Right kidney (tissue), 9 donors: Measurements from ENCODE around the gene ZNF341.
"Not testable (repeated sequence)": the region's sequence is repeated elsewhere in the genome, so short reads cannot be mapped to it uniquely, and the experiment has no call there.

Experiments
- DNase-seq: peaks from one replicate; pipeline ENCODE4 v3.0.0-alpha.2; 2016
- long read RNA-seq, 8 donors: transcript quantifications; one replicate each; lab custom pipeline, GENCODE V29; 2026

Gene ZNF341
- long read RNA-seq, donor 1, partial matches to known transcripts, result 11 of 11 reads
- long read RNA-seq, donor 1, other reads (novel, unspliced or antisense), result 0 of 11 reads
- long read RNA-seq, donor 2, result 0 reads
- long read RNA-seq, donor 3, result 0 reads
- long read RNA-seq, donor 4, result 0 reads
- long read RNA-seq, donor 5, partial matches to known transcripts, result 0 of 1 reads
- long read RNA-seq, donor 5, other reads (novel, unspliced or antisense), result 0 of 1 reads
- long read RNA-seq, donor 6, result 0 reads
- long read RNA-seq, donor 7, result 0 reads
- long read RNA-seq, donor 8, result 0 reads

GRCh38 chr20:33731693-33732165, at the start of gene ZNF341:
Gene ZNF341 (plus strand): TSS chr20:33731996. CDS start chr20:33732022, 26 bp downstream.
- peak; percentile 88 for DNase-seq

- no peak for DNase-seq
Measured at GRCh38 chr20:33684533-33685327, 47.1 kb upstream of the ZNF341 start.

GRCh38 chr20:33685328-33686099, 46.3 kb upstream of the ZNF341 start:
- DNase-seq, result no peak

- peak; percentile 61 for DNase-seq
Measured at GRCh38 chr20:33686100-33686983, 45.5 kb upstream of the ZNF341 start, which contains the start of gene E2F1. Gene E2F1 (minus strand): TSS chr20:33686385. CDS start chr20:33686264, 121 bp downstream.

- no peak for DNase-seq
Measured at GRCh38 chr20:33686984-33687366, 44.8 kb upstream of the ZNF341 start.

GRCh38 chr20:33687370-33687915, 44.4 kb upstream of the ZNF341 start:
- no peak for DNase-seq

- DNase-seq, result no peak
Measured at GRCh38 chr20:33687993-33688937, 43.5 kb upstream of the ZNF341 start.

- no peak for DNase-seq
Measured at GRCh38 chr20:33688938-33689424, 42.8 kb upstream of the ZNF341 start.

- no peak for DNase-seq
Measured at GRCh38 chr20:33689493-33689892, 42.3 kb upstream of the ZNF341 start.

GRCh38 chr20:33689973-33690372, 41.8 kb upstream of the ZNF341 start:
- DNase-seq, result no peak

- no peak for DNase-seq
Measured at GRCh38 chr20:33693289-33693688, 38.5 kb upstream of the ZNF341 start.

GRCh38 chr20:33693741-33694638, 37.8 kb upstream of the ZNF341 start:
- no peak for DNase-seq

- DNase-seq, result no peak
Measured at GRCh38 chr20:33694639-33695012, 37.2 kb upstream of the ZNF341 start.

- DNase-seq, result no peak
Measured at GRCh38 chr20:33696448-33696847, 35.3 kb upstream of the ZNF341 start.

GRCh38 chr20:33697129-33697528, 34.7 kb upstream of the ZNF341 start:
- no peak for DNase-seq

- DNase-seq, result not testable (repeated sequence)
Measured at GRCh38 chr20:33698966-33699365, 32.8 kb upstream of the ZNF341 start.

- not testable (repeated sequence) for DNase-seq
Measured at GRCh38 chr20:33700696-33701441, 30.9 kb upstream of the ZNF341 start.
